Suppressor macrophage treated with lipopolysaccharide for 4 hours (primary cell): Measurements from ENCODE around the gene KTI12.

Experiments used
- DNase-seq: peaks from one replicate; pipeline ENCODE4 v3.0.0-alpha.2; 2020

The KTI12 gene

GRCh38 chr1:51982161-51982560 is 51.4 kb downstream of the KTI12 start:
- no peak for DNase-seq
